Measurements from ENCODE around the gene TOGARAM1.

TOGARAM1 gene

GRCh38 chr14:44982594-44982993, 20.6 kb downstream of the TOGARAM1 start:
- in situ Hi-C loops (cut with HindIII; ENCODE audit: low sequenced_read_pairs), result no loop called here
- no peak for DNase-seq (ENCODE audit: low read depth)
- TF ChIP-seq CTCF (IDR thresholded peaks at IDR 0.05; ENCODE audit: low read depth, low read length, missing control alignments), result no peak
- no peak overlapping the region for H3K4me3 ChIP-seq (ENCODE audit: low read depth, low read length)

DNA sequence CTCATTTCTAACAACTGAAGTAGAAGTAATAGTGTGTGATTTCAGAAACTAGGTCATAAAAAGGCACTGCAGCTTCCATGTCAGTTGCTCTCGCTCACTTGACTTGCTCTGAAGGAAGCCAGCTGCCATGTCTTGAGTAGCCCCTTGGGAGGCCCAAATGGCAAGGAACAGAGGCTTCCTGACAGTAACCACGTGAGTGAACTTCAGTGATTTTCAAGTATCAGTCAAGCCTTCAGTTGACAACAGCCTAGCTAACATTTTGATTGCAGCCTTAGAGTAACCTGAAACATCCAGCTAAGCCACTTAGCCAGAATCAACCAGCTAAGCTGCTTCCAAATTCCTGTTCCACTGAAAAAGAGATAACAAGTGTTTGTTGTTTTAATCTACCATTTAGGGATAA, 26.7 kb downstream of the TOGARAM1 start:
- no peak overlapping the region for H3K4me3 ChIP-seq (ENCODE audit: low read depth, low read length)
- TF ChIP-seq CTCF (IDR thresholded peaks at IDR 0.05; ENCODE audit: low read depth, low read length, missing control alignments), result no peak
- in situ Hi-C loops (cut with HindIII; ENCODE audit: low sequenced_read_pairs), result no loop called here
- no peak for DNase-seq (ENCODE audit: low read depth)

DNA sequence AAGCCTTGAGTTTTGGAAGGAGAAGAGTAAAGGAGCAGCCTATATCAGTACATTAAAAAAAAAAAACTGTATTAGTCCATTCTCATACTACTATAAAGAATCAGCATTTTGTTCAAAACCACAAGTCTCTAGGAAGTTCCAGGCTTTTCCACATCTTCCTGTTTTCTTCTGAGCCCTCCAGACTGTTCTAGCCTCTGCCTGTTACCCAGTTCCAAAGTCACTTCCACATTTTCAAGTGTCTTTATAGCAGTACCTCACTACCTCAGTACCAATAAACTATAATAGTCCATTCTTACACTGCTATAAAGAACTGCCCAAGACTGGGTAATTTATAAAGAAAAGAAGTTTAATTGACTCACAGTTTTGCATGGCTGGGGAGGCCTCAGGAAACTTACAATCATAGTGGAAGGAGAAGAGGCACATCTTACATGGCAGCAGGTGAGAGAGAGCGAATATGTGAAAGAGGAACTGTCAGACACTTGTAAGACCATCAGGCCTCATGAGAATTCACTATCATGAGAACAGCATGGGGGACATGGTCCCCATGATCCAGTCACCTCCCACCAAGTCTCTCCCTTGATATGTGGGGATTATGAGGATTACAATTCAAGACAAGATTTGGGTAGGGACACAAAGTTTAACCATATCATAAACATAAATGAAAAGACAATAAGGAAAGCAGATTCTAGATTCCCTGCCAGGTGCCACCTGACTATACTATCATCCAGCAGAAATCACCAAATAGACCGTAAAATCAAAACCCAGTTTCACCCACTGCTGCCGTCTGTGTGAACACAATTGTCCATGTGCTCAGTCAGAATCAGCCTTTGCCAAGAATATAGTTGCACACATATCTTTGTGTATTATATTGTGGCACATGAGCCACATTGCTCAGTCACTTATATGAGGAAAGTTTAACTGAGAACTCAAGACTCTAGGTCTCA, 27.8 kb downstream of the TOGARAM1 start:
- no peak for DNase-seq (ENCODE audit: low read depth)
- in situ Hi-C loops (cut with HindIII; ENCODE audit: low sequenced_read_pairs), result no loop called here
- no peak for TF ChIP-seq CTCF (IDR thresholded peaks at IDR 0.05; ENCODE audit: low read depth, low read length, missing control alignments)

DNA sequence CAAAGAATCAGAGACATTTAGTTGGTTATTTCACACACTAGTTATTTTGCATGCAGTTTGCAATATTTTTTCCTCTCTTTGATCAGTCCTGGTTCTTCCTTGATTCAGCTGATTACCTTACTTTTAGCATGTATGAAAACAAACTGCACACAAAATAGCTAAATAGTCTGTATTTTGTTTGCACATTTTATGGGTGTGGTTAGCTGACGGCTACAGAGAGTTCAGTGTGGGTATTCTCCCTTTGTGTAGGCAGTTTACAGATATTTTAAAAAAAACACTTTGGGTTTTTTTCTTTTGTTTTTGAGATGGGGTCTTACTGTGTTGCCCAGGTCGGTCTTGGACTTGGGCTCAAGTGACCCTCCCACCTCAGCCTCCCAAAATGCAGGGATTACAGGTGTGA, 28.5 kb downstream of the TOGARAM1 start:
- H3K4me3 ChIP-seq (ENCODE audit: low read depth, low read length), result no peak overlapping the region
- TF ChIP-seq CTCF (IDR thresholded peaks at IDR 0.05; ENCODE audit: low read depth, low read length, missing control alignments), result no peak
- in situ Hi-C loops (cut with HindIII; ENCODE audit: low sequenced_read_pairs), result no loop called here
- no peak for DNase-seq (ENCODE audit: low read depth)

More for the DNA sequence above, 27.8 kb downstream of the TOGARAM1 start:
- no peak overlapping the region for H3K4me3 ChIP-seq (ENCODE audit: low read depth, low read length)

GRCh38 chr14:44995196-44995595, 33.2 kb downstream of the TOGARAM1 start:
- no peak for TF ChIP-seq CTCF (IDR thresholded peaks at IDR 0.05; ENCODE audit: low read depth, low read length, missing control alignments)
- H3K4me3 ChIP-seq (ENCODE audit: low read depth, low read length), result no peak overlapping the region
- in situ Hi-C loops (cut with HindIII; ENCODE audit: low sequenced_read_pairs), result no loop called here
- DNase-seq (ENCODE audit: low read depth), result no peak

DNA sequence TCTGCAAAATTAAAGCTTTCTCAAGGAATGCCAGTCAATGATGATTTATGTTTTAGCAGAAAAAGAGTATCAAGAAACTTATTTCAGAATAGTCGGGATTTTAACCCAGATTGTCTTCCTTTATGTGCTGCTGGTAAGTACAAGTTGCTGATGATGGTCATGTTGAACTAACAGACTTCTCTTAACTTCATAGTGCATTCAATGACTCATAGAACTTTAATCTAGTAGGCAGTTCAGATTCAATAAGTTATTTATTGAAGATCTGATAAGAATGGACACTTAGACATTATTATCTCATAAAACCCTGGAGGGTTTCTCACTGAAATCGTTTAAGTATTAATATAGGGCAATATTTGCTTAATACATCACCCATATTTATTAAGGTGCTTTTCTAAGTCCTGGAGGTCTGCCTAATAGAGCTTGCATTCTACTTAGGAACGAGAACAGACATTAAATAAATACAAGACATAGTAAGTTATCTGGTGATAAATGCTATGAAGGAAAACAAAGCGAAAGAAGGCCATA, 33.8 kb downstream of the TOGARAM1 start:
- H3K4me3 ChIP-seq (ENCODE audit: low read depth, low read length), result no peak overlapping the region
- TF ChIP-seq CTCF (IDR thresholded peaks at IDR 0.05; ENCODE audit: low read depth, low read length, missing control alignments), result no peak
- no peak for DNase-seq (ENCODE audit: low read depth)
- in situ Hi-C loops (cut with HindIII; ENCODE audit: low sequenced_read_pairs), result no loop called here
